Activated naive CD4-positive, alpha-beta T cell treated with anti-CD3 and anti-CD28 coated beads, Interleukin-2, amount 50 U/mL, for 72 hours (primary cell): ENCODE results near the gene SPINT1. TPM values are rescaled to one million over a fixed set of nuclear protein-coding genes. Genes with fewer than 3 reads are reported as not detected.
A peak's percentile ranks its signal among the peaks of the same experiment; 100 is the strongest.

ENCODE experiments used
- ATAC-seq, 2 donors: fragments of 150-1000 bp; cut with Tn5 transposase; 2 replicates each; pipeline ENCODE4 v1.10.0; 2021; ENCODE audit warnings: mild to moderate bottlenecking in 2 of 2, moderate library complexity in 2 of 2
- DNase-seq, 2 donors: peaks; one replicate each; pipeline ENCODE4 v3.0.0; 2021 to 2022; ENCODE audit warnings: low spot score in 2 of 2
- H3K27ac Mint-ChIP-seq, 2 donors: one replicate each; pipeline ENCODE4 v1.8.0; 2022; ENCODE audit warnings: mild to moderate bottlenecking in 2 of 2, mixed read lengths in 2 of 2
- H3K36me3 Mint-ChIP-seq, 2 donors: one replicate each; pipeline ENCODE4 v1.8.0; 2022; ENCODE audit warnings: mixed read lengths in 2 of 2
- H3K9me3 Mint-ChIP-seq, 2 donors: one replicate each; pipeline ENCODE4 v1.8.0; 2022; ENCODE audit warnings: mixed read lengths in 2 of 2
- total RNA-seq, 2 donors: library from RNA; stranded (reverse); gene quantifications; one replicate each; pipeline ENCODE4 v1.2.3, GENCODE V29; 2022

Gene SPINT1
- total RNA-seq, 2 donors from 2014 or later = 6.9 to 10.0 TPM

DNA sequence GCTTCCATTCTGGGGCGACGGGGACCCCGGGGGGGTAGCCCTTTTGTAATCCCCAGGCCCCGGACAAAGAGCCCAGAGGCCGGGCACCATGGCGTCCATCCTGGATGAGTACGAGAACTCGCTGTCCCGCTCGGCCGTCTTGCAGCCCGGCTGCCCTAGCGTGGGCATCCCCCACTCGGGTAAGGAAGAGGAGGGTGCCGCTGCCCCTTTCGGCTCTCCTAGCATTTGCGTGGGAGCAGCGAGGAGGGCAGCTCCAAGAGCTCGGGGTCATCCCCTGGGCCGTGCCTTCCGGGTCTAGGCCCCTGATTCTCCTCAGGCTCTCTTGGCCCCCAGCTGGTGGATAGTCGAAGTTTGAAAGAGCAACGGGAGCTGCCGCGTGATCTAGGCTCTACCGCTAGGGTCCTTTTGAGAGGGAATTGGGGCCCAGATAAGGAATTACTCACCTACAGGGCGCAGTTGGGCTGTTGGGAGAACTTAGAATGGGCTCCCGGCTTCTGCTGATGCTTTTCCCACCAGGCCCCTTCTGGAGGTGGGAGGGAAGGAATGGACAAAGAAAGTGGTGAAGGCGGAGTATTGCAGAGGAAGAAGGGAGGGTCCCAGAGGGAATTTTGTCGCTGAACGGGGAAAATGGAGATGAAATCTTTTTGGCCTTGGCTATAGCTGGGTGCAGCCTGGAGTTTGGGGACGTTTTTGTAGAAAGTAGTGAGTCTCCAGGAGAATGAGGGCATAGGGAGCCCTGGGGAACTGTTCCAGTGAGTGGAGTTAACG is 51.0 kb downstream of the SPINT1 start:
- peak; percentile 61 to 65 for DNase-seq
- peak; percentile 43 to 62 for ATAC-seq
- peaks cover 5 to 7% of the 10 kb centered on the region in 2 donors for H3K36me3 Mint-ChIP-seq
- peak overlapping the region; percentile 90 to 99 for H3K27ac Mint-ChIP-seq
- no peaks in the 10 kb centered on the region for H3K9me3 Mint-ChIP-seq

DNA sequence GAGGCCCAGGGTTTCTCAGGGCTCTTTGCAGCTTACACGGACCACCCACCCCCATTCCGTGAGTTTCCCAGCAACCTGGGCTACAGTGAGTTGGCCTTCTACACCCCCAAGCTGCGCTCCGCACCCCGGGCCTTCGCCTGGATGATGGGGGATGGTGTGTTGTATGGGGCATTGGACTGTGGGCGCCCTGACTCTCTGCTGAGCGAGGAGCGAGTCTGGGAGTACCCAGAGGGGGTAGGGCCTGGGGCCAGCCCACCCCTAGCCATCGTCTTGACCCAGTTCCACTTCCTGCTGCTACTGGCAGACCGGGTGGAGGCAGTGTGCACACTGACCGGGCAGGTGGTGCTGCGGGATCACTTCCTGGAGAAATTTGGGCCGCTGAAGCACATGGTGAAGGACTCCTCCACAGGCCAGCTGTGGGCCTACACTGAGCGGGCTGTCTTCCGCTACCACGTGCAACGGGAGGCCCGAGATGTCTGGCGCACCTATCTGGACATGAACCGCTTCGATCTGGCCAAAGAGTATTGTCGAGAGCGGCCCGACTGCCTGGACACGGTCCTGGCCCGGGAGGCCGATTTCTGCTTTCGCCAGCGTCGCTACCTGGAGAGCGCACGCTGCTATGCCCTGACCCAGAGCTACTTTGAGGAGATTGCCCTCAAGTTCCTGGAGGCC is 55.8 kb downstream of the SPINT1 start:
- DNase-seq = no peak
- Mint-ChIP-seq H3K9me3 (no peaks in the 10 kb centered on the region), H3K36me3 (peaks cover 0 to 7% of the 10 kb centered on the region in 2 donors)

DNA sequence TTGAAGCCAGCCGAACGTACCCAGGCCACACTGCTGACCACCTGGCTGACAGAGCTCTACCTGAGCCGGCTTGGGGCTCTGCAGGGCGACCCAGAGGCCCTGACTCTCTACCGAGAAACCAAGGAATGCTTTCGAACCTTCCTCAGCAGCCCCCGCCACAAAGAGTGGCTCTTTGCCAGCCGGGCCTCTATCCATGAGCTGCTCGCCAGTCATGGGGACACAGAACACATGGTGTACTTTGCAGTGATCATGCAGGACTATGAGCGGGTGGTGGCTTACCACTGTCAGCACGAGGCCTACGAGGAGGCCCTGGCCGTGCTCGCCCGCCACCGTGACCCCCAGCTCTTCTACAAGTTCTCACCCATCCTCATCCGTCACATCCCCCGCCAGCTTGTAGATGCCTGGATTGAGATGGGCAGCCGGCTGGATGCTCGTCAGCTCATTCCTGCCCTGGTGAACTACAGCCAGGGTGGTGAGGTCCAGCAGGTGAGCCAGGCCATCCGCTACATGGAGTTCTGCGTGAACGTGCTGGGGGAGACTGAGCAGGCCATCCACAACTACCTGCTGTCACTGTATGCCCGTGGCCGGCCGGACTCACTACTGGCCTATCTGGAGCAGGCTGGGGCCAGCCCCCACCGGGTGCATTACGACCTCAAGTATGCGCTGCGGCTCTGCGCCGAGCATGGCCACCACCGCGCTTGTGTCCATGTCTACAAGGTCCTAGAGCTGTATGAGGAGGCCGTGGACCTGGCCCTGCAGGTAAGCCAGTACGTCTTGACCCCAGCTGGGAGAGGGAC is 56.6 kb downstream of the SPINT1 start:
- ATAC-seq (no peak), DNase-seq (no peak)
- Mint-ChIP-seq H3K36me3 (peaks cover 0 to under 1% of the 10 kb centered on the region in 2 donors), H3K27ac (no peak overlapping the region), H3K9me3 (no peaks in the 10 kb centered on the region)

More for the DNA sequence above, 55.8 kb downstream of the SPINT1 start:
- no peak for ATAC-seq
- no peak overlapping the region for H3K27ac Mint-ChIP-seq

- DNase-seq (no peak), ATAC-seq (no peak)
- no peaks in the 10 kb centered on the region for H3K9me3 Mint-ChIP-seq
- no peak overlapping the region for H3K27ac Mint-ChIP-seq
- no peaks in the 10 kb centered on the region for H3K36me3 Mint-ChIP-seq
These were observed 57.2 kb downstream of the SPINT1 start for GRCh38 chr15:40901053-40901443.

GRCh38 chr15:40902605-40903561 is 59.0 kb downstream of the SPINT1 start:
- ATAC-seq = no peak
- H3K9me3 Mint-ChIP-seq = no peaks in the 10 kb centered on the region
- H3K36me3 Mint-ChIP-seq = no peaks in the 10 kb centered on the region
- peak overlapping the region in 1 of 2 donors; percentile 74 for H3K27ac Mint-ChIP-seq
- no peak for DNase-seq

GRCh38 chr15:40904552-40905201 is 60.8 kb downstream of the SPINT1 start:
- ATAC-seq (no peak), DNase-seq (no peak)
- Mint-ChIP-seq H3K27ac (no peak overlapping the region), H3K9me3 (no peaks in the 10 kb centered on the region), H3K36me3 (no peaks in the 10 kb centered on the region)

DNA sequence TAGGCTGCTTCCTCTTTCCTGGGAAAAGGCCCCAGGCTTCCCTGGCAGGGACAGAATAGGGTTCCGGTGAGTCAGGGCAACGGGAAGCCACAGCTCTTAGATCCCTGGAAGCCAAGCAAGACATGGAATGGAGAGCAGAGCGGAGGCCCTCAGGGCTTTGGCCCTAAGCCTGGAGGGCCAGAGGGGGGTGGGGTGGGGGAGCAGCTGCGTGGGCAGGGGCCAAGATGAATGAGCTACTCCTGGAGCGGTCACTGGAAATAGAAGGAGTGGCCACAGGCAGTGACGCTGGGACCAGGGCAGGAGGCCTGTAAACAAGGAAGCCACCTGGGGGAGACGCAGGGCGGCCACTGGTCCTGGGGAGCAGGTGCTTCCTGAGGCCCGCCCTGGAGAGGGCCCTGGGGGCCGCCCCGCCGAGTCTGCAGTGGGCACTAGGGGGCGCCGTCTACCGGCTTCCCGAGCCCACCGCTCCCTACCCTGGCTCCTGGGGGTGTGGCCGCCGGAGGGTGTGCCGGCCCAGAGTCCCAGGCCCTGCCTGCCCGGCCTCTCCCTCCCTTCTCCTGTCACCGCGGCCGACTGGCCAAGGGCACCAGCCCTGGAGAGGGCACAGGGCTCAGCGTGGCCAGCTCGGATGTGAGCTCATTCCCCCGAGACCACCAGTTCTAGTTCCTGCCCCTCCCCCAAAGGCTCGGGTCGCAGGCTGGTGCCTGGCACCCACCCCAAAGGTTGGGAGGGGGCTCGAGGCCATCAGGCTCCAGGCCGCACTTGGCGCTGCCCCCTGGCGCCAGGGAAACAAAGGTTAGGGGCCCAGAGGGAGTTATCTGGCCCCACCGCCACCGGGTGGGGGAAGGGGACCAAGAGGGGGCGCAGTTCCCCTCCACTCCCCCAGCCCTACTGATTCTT is 62.5 kb downstream of the SPINT1 start:
- peak; percentile 83 to 86 for ATAC-seq
- no peaks in the 10 kb centered on the region for H3K36me3 Mint-ChIP-seq
- H3K9me3 Mint-ChIP-seq = no peaks in the 10 kb centered on the region
- DNase-seq = peak; percentile 82 to 90
- H3K27ac Mint-ChIP-seq = peak overlapping the region in 1 of 2 donors; percentile 84

DNA sequence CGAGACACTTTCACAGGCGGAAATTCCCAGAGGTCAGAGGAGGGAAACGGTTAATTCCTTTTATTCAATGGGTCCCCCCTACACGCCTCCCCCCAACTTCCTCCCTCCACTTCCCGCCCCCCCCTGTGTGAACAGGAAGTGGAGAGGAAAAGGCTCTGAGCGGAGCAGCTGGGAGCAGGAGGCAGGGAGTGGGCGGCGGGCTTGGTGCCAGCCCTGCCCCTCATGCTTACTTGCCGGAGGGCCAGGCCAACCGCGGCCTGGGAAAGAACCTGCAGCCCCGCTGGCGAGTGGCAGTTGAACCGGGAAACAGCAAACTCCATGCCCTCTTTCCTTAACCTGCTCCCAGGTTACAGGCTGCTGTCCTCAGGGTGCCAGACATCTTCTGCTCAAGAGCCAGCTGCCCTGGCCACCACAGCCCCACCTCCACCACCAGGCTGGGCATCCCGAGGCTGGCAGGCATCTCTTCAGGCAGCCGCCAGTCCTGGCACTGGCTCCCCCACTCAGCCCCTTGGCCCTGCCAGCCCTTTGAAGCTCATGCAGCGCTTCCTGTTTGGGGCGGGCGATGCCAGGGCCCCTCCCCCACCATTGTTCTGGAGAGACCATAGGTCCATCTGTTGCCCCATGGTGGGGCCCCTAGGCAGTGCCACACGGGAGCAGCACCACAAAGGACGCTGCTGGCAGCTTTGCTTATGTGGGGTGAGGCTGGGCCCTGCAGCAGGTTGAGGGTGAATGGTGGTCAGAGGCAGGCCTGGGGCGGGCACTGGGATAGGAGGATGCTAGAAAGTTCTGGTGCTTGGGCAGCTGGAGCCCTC is 63.3 kb downstream of the SPINT1 start:
- DNase-seq = peak; percentile 53 to 69
- no peaks in the 10 kb centered on the region for H3K36me3 Mint-ChIP-seq
- H3K27ac Mint-ChIP-seq = peak overlapping the region in 1 of 2 donors; percentile 84
- no peaks in the 10 kb centered on the region for H3K9me3 Mint-ChIP-seq
- ATAC-seq = peak; percentile 40 to 48

Other genes starting within 250 kb of the SPINT1 start
- gene KNL1, start 249.8 kb upstream of the SPINT1 start, total RNA-seq = 10 to 100 TPM; 29.0 to 36.9 TPM
- gene RAD51, start 148.9 kb upstream of the SPINT1 start, total RNA-seq = 10 to 100 TPM; 39.5 to 79.9 TPM
- 10 to 100 TPM; 18.5 to 23.1 TPM for gene RMDN3, start 88.8 kb upstream of the SPINT1 start, total RNA-seq
- 10 to 100 TPM; 15.9 to 72.6 TPM for gene GCHFR, start 80.0 kb upstream of the SPINT1 start, total RNA-seq
- gene C15orf62, start 74.1 kb upstream of the SPINT1 start, total RNA-seq = 1 to 10 TPM in 1 of 2 donors, under 1 TPM in 1; 0.52 to 2.0 TPM
- 10 to 100 TPM; 24.6 to 26.6 TPM for gene ZFYVE19, start 37.0 kb upstream of the SPINT1 start, total RNA-seq
- gene DNAJC17, start 36.6 kb upstream of the SPINT1 start, total RNA-seq = 10 to 100 TPM; 20.2 to 36.1 TPM
- gene PPP1R14D, start 15.3 kb upstream of the SPINT1 start, total RNA-seq = not detected
- gene RHOV, start 30.2 kb downstream of the SPINT1 start, total RNA-seq = under 1 TPM in 1 of 2 donors, not detected in 1; 0.72 TPM
- gene VPS18, start 50.4 kb downstream of the SPINT1 start, total RNA-seq = 1 to 10 TPM; 7.2 to 8.4 TPM
- under 1 TPM in 1 of 2 donors, not detected in 1; 0.16 TPM for gene DLL4, start 85.3 kb downstream of the SPINT1 start, total RNA-seq
- 10 to 100 TPM; 12.9 to 16.3 TPM for gene CHAC1, start 109.4 kb downstream of the SPINT1 start, total RNA-seq